ENCODE results near the gene LAMA3. TPM values are rescaled to one million over a fixed set of nuclear protein-coding genes. Genes with fewer than 3 reads are reported as not detected.

LAMA3 gene
- total and polyA plus RNA-seq, 2 experiments from 2014 or later = 3.9 to 4.9 TPM

DNA sequence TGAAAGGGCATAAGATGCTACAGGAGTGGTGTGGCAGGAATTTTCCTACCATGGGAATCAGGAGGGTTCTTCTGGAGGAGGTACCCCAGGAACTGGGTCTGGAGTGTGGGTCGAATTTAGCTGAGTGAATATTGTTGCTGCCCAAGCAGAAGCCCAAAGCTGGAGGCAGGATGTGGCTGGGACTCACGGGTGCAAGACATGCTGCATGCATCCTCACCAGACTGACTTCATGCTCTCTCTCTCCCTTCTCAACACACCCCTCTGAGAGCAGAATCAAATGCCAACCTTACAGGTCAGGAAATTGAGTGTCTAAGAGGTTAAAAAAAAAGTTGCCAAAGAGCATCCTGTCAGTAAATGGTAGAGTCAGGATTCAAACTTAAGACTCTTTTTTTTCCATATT lies 246.6 kb downstream of the LAMA3 start:
- H3K9me2 ChIP-seq (ENCODE audit: insufficient read depth) = peaks cover 10% of the 10 kb centered on the region; the same call in 1 of the 2 replicates
- H3K27me3 Mint-ChIP-seq (ENCODE audit: insufficient read depth, low read depth, poor library complexity) = peaks cover 4% of the 10 kb centered on the region
- TF ChIP-seq JUNB (IDR thresholded peaks at IDR 0.05; ENCODE audit: unreplicated experiment) (no peak), EZH2phosphoT487 (IDR thresholded peaks at IDR 0.05; ENCODE audit: unreplicated experiment) (no peak), NANOG (IDR thresholded peaks at IDR 0.05; ENCODE audit: borderline replicate concordance) (no peak), STAT1 (IDR thresholded peaks at IDR 0.05; ENCODE audit: unreplicated experiment) (no peak), EZH2 (IDR thresholded peaks at IDR 0.05; ENCODE audit: low read depth, unreplicated experiment) (no peak), CREB1 (CRISPR knock-in tag; IDR thresholded peaks at IDR 0.05; ENCODE audit: low read depth) (no peak), POLR2AphosphoS5 (IDR thresholded peaks at IDR 0.05; ENCODE audit: low read depth) (no peak), ZNF114 (CRISPR knock-in tag; IDR thresholded peaks at IDR 0.05) (no peak), ZNF331 (CRISPR knock-in tag; IDR thresholded peaks at IDR 0.05; ENCODE audit: low read depth) (no peak)
- TF ChIP-seq, protein P1, sequence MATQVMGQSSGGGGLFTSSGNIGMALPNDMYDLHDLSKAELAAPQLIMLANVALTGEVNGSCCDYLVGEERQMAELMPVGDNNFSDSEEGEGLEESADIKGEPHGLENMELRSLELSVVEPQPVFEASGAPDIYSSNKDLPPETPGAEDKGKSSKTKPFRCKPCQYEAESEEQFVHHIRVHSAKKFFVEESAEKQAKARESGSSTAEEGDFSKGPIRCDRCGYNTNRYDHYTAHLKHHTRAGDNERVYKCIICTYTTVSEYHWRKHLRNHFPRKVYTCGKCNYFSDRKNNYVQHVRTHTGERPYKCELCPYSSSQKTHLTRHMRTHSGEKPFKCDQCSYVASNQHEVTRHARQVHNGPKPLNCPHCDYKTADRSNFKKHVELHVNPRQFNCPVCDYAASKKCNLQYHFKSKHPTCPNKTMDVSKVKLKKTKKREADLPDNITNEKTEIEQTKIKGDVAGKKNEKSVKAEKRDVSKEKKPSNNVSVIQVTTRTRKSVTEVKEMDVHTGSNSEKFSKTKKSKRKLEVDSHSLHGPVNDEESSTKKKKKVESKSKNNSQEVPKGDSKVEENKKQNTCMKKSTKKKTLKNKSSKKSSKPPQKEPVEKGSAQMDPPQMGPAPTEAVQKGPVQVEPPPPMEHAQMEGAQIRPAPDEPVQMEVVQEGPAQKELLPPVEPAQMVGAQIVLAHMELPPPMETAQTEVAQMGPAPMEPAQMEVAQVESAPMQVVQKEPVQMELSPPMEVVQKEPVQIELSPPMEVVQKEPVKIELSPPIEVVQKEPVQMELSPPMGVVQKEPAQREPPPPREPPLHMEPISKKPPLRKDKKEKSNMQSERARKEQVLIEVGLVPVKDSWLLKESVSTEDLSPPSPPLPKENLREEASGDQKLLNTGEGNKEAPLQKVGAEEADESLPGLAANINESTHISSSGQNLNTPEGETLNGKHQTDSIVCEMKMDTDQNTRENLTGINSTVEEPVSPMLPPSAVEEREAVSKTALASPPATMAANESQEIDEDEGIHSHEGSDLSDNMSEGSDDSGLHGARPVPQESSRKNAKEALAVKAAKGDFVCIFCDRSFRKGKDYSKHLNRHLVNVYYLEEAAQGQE (IDR thresholded peaks at IDR 0.05; ENCODE audit: unreplicated experiment) = no peak
- TF ChIP-seq, protein P2, sequence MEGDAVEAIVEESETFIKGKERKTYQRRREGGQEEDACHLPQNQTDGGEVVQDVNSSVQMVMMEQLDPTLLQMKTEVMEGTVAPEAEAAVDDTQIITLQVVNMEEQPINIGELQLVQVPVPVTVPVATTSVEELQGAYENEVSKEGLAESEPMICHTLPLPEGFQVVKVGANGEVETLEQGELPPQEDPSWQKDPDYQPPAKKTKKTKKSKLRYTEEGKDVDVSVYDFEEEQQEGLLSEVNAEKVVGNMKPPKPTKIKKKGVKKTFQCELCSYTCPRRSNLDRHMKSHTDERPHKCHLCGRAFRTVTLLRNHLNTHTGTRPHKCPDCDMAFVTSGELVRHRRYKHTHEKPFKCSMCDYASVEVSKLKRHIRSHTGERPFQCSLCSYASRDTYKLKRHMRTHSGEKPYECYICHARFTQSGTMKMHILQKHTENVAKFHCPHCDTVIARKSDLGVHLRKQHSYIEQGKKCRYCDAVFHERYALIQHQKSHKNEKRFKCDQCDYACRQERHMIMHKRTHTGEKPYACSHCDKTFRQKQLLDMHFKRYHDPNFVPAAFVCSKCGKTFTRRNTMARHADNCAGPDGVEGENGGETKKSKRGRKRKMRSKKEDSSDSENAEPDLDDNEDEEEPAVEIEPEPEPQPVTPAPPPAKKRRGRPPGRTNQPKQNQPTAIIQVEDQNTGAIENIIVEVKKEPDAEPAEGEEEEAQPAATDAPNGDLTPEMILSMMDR (conservative IDR thresholded peaks at IDR 0.05; ENCODE audit: low read depth in 2 of 2) = no peak
- TF ChIP-seq, protein P3, sequence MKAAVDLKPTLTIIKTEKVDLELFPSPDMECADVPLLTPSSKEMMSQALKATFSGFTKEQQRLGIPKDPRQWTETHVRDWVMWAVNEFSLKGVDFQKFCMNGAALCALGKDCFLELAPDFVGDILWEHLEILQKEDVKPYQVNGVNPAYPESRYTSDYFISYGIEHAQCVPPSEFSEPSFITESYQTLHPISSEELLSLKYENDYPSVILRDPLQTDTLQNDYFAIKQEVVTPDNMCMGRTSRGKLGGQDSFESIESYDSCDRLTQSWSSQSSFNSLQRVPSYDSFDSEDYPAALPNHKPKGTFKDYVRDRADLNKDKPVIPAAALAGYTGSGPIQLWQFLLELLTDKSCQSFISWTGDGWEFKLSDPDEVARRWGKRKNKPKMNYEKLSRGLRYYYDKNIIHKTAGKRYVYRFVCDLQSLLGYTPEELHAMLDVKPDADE (IDR thresholded peaks at IDR 0.05) = no peak
- TF ChIP-seq, protein P4, sequence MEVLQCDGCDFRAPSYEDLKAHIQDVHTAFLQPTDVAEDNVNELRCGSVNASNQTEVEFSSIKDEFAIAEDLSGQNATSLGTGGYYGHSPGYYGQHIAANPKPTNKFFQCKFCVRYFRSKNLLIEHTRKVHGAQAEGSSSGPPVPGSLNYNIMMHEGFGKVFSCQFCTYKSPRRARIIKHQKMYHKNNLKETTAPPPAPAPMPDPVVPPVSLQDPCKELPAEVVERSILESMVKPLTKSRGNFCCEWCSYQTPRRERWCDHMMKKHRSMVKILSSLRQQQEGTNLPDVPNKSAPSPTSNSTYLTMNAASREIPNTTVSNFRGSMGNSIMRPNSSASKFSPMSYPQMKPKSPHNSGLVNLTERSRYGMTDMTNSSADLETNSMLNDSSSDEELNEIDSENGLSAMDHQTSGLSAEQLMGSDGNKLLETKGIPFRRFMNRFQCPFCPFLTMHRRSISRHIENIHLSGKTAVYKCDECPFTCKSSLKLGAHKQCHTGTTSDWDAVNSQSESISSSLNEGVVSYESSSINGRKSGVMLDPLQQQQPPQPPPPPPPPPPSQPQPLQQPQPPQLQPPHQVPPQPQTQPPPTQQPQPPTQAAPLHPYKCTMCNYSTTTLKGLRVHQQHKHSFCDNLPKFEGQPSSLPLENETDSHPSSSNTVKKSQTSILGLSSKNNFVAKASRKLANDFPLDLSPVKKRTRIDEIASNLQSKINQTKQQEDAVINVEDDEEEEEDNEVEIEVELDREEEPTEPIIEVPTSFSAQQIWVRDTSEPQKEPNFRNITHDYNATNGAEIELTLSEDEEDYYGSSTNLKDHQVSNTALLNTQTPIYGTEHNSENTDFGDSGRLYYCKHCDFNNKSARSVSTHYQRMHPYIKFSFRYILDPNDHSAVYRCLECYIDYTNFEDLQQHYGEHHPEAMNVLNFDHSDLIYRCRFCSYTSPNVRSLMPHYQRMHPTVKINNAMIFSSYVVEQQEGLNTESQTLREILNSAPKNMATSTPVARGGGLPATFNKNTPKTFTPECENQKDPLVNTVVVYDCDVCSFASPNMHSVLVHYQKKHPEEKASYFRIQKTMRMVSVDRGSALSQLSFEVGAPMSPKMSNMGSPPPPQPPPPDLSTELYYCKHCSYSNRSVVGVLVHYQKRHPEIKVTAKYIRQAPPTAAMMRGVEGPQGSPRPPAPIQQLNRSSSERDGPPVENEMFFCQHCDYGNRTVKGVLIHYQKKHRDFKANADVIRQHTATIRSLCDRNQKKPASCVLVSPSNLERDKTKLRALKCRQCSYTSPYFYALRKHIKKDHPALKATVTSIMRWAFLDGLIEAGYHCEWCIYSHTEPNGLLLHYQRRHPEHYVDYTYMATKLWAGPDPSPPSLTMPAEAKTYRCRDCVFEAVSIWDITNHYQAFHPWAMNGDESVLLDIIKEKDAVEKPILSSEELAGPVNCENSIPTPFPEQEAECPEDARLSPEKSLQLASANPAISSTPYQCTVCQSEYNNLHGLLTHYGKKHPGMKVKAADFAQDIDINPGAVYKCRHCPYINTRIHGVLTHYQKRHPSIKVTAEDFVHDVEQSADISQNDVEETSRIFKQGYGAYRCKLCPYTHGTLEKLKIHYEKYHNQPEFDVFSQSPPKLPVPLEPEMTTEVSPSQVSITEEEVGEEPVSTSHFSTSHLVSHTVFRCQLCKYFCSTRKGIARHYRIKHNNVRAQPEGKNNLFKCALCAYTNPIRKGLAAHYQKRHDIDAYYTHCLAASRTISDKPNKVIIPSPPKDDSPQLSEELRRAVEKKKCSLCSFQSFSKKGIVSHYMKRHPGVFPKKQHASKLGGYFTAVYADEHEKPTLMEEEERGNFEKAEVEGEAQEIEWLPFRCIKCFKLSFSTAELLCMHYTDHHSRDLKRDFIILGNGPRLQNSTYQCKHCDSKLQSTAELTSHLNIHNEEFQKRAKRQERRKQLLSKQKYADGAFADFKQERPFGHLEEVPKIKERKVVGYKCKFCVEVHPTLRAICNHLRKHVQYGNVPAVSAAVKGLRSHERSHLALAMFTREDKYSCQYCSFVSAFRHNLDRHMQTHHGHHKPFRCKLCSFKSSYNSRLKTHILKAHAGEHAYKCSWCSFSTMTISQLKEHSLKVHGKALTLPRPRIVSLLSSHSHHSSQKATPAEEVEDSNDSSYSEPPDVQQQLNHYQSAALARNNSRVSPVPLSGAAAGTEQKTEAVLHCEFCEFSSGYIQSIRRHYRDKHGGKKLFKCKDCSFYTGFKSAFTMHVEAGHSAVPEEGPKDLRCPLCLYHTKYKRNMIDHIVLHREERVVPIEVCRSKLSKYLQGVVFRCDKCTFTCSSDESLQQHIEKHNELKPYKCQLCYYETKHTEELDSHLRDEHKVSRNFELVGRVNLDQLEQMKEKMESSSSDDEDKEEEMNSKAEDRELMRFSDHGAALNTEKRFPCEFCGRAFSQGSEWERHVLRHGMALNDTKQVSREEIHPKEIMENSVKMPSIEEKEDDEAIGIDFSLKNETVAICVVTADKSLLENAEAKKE (CRISPR knock-in tag; IDR thresholded peaks at IDR 0.05) = no peak
- no peak overlapping the region for H3K4me2 ChIP-seq
- no peak overlapping the region for H3K4me3 ChIP-seq
- ATAC-seq (no peak), DNase-seq (ENCODE audit: low spot score) (no peak)
- no peaks in the 10 kb centered on the region; the same call in 2 of the 3 replicates for H3K4me1 Mint-ChIP-seq
- H3K27me3 ChIP-seq (ENCODE audit: insufficient read depth) = no peaks in the 10 kb centered on the region
- no peak overlapping the region for H3K27ac Mint-ChIP-seq
- H3K79me2 ChIP-seq (replicated peaks; ENCODE audit: insufficient read depth) = no peaks in the 10 kb centered on the region
- H4K20me1 ChIP-seq (replicated peaks; ENCODE audit: insufficient read depth) = no peaks in the 10 kb centered on the region
- H3K4me3 Mint-ChIP-seq = no peak overlapping the region
- H3K36me3 Mint-ChIP-seq (ENCODE audit: low read depth) = no peaks in the 10 kb centered on the region
- no peaks in the 10 kb centered on the region for H3K4me1 ChIP-seq (ENCODE audit: insufficient read depth)
- 0 out of 2 replicates have a peak, but pooled peaks cover 3% of the 10 kb centered on the region for H3F3A ChIP-seq (replicated peaks; ENCODE audit: low read depth)
- H2AFZ ChIP-seq = no peak overlapping the region
- H3K9me3 Mint-ChIP-seq = no peaks in the 10 kb centered on the region
- H3K27ac ChIP-seq (ENCODE audit: low read depth) = no peak overlapping the region
- H3K36me3 ChIP-seq (ENCODE audit: insufficient read depth) = no peaks in the 10 kb centered on the region
